Thyroid gland (tissue), 4 donors: ENCODE data around the gene ITPR2. TPM values are rescaled to one million over a fixed set of nuclear protein-coding genes. Genes with fewer than 3 reads are reported as not detected.
"Not testable (repeated sequence)": the region's sequence is repeated elsewhere in the genome, so short reads cannot be mapped to it uniquely, and the experiment has no call there.

Source experiments
- DNase-seq, 2 donors: peaks; one replicate each; pipeline ENCODE4 v3.0.0-alpha.2; 2019
- H3K27ac ChIP-seq, 3 donors: fragments of 200-600 bp; sonication (generic); 1 replicate in 2 of 3; 2 replicates in 1 of 3; pipeline ENCODE4 v1.5.1; 2016 to 2019; ENCODE audit warnings: mild to moderate bottlenecking in 1 of 3, moderate library complexity in 1 of 3
- H3K27me3 ChIP-seq: fragments of 200-600 bp; sonication (generic); one replicate; pipeline ENCODE4 v1.5.1; 2019
- H3K36me3 ChIP-seq, 2 donors: fragments of 200-600 bp; sonication (generic); one replicate each; pipeline ENCODE4 v1.5.1; 2016 to 2019
- H3K4me1 ChIP-seq, 2 donors: fragments of 200-600 bp; sonication (generic); one replicate each; pipeline ENCODE4 v1.5.1; 2017 to 2019
- H3K4me3 ChIP-seq, 3 donors: fragments of 200-600 bp; sonication (generic); replicated peaks in 1 of 3; 1 replicate in 2 of 3; 2 replicates in 1 of 3; pipeline ENCODE4 v1.5.1; 2016; ENCODE audit warnings: mild to moderate bottlenecking in 1 of 3
- H3K9me3 ChIP-seq: fragments of 200-600 bp; sonication (generic); one replicate; pipeline ENCODE4 v1.5.1; 2017
- POLR2A ChIP-seq, 2 donors: fragments of 450-650 bp; IDR thresholded peaks; one replicate each; pipeline ENCODE4 v1.6.1; 2017; ENCODE audit warnings: antibody characterized with exemption in 2 of 2, mild to moderate bottlenecking in 2 of 2, moderate library complexity in 1 of 2
- WGBS, 2 donors: methylation state at CpG; one replicate each; pipeline ENCODE4 v1.1.5; 2017; 5-methylcytosine and 5-hydroxymethylcytosine counted together
- intact Hi-C: fragments of 100-400 bp; cut with DNase I; formaldehyde crosslinking; loops from one replicate; pipeline ENCODE4 v1.15.1; 2023
- total RNA-seq, 4 donors: library from RNA; depleted of rRNA; stranded (reverse); fragments of >200 nt; gene quantifications; one replicate each; pipeline ENCODE4 v1.2.3, GENCODE V29; 2016
- TF ChIP-seq, protein P1 (sequence below), 6 experiments: fragments of 200-600 bp in 3 of 6; fragments of 450-650 bp in 3 of 6; sonication (generic) in 3 of 6; IDR thresholded peaks; one replicate each; pipeline ENCODE4 v1.5.1; 2016 to 2019; ENCODE audit warnings: antibody characterized with exemption in 6 of 6, mild to moderate bottlenecking in 2 of 6, inconsistent platforms in 1 of 6, moderate library complexity in 1 of 6

ITPR2 gene
- total RNA-seq, 4 donors from 2014 or later: 24.4 to 39.7 (median 33.7) TPM

DNA sequence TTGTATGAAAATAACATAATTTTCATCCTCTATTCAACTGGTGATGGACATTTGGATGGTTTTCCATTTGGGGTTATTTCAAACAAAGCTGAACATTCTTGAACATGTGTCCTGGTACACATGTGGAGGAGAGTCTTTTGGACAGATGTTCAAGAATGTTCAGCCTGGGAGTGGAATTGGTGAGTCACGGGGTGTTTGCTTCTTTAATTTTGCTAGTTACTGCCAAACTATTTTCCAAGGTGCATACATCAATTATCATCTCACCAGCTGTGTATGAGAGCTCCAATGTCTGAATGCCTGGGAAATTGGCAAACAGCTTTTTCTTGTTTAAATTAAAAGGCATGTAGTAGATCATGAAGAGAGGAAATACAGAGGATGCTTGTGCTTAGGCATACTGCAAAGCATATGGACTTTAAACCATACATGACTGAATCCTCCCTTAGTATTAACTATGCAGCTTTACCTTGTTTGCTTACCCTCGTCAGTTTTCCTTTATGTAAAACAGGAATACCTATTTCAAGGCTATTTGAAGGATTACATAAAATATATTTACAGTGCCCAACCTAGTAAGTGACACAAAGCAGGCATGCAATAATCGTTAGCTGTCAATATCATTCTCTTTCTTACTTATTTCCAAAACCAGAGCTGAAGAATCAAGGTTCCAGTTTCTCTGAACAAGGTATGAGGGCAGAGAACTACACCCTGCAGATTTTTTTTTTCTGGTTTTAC, 152.1 kb downstream of the ITPR2 start:
- Histone ChIP-seq H3K4me3 (no peak overlapping the region), H3K27ac (no peak overlapping the region), H3K9me3 (no peaks in the 10 kb centered on the region), H3K4me1 (no peaks in the 10 kb centered on the region), H3K27me3 (no peaks in the 10 kb centered on the region), H3K36me3 (peaks cover 0 to 5% of the 10 kb centered on the region in 2 donors)
- no peak for TF ChIP-seq POLR2A (IDR thresholded peaks at IDR 0.05)
- TF ChIP-seq, protein P1, sequence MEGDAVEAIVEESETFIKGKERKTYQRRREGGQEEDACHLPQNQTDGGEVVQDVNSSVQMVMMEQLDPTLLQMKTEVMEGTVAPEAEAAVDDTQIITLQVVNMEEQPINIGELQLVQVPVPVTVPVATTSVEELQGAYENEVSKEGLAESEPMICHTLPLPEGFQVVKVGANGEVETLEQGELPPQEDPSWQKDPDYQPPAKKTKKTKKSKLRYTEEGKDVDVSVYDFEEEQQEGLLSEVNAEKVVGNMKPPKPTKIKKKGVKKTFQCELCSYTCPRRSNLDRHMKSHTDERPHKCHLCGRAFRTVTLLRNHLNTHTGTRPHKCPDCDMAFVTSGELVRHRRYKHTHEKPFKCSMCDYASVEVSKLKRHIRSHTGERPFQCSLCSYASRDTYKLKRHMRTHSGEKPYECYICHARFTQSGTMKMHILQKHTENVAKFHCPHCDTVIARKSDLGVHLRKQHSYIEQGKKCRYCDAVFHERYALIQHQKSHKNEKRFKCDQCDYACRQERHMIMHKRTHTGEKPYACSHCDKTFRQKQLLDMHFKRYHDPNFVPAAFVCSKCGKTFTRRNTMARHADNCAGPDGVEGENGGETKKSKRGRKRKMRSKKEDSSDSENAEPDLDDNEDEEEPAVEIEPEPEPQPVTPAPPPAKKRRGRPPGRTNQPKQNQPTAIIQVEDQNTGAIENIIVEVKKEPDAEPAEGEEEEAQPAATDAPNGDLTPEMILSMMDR (IDR thresholded peaks at IDR 0.05): no peak
- DNase-seq: no peak
- intact Hi-C loops: no loop called here
- WGBS, 2 donors: 88 to 92% methylated on average over 3 of the region's 3 CpGs

- DNase-seq: no peak
- no peak for TF ChIP-seq POLR2A (IDR thresholded peaks at IDR 0.05)
- TF ChIP-seq, protein P1 (IDR thresholded peaks at IDR 0.05): no peak
- Histone ChIP-seq H3K27ac (no peak overlapping the region), H3K9me3 (no peaks in the 10 kb centered on the region), H3K27me3 (no peaks in the 10 kb centered on the region), H3K4me1 (no peaks in the 10 kb centered on the region), H3K36me3 (peaks cover 0 to 5% of the 10 kb centered on the region in 2 donors), H3K4me3 (no peak overlapping the region)
- intact Hi-C loops: no loop called here
- WGBS, 2 donors: 51 to 54% methylated on average over 4 of the region's 4 CpGs
These were observed 154.0 kb downstream of the ITPR2 start for GRCh38 chr12:26678697-26679660.

GRCh38 chr12:26671487-26671886, 161.5 kb downstream of the ITPR2 start:
- intact Hi-C loops, DNase-seq, H3K9me3 ChIP-seq, H3K4me1 ChIP-seq, H3K36me3 ChIP-seq, H3K27me3 ChIP-seq, H3K27ac ChIP-seq, H3K4me3 ChIP-seq: not testable (repeated sequence)
- WGBS, 2 donors: 68 to 89% methylated on average over 2 to 5 of the region's 5 CpGs

- no peaks in the 10 kb centered on the region for H3K4me1 ChIP-seq
- H3K9me3 ChIP-seq: no peaks in the 10 kb centered on the region
- no peak for TF ChIP-seq POLR2A (IDR thresholded peaks at IDR 0.05)
- TF ChIP-seq, protein P1 (IDR thresholded peaks at IDR 0.05): no peak
- DNase-seq: no peak
- no peak overlapping the region for H3K27ac ChIP-seq
- WGBS, 2 donors: 80 to 97% methylated on average over 3 of the region's 3 CpGs
- no peaks in the 10 kb centered on the region for H3K27me3 ChIP-seq
- no peaks in the 10 kb centered on the region for H3K36me3 ChIP-seq
- no peak overlapping the region for H3K4me3 ChIP-seq
- intact Hi-C loops: no loop called here
These were observed 164.1 kb downstream of the ITPR2 start for GRCh38 chr12:26668847-26669246.

DNA sequence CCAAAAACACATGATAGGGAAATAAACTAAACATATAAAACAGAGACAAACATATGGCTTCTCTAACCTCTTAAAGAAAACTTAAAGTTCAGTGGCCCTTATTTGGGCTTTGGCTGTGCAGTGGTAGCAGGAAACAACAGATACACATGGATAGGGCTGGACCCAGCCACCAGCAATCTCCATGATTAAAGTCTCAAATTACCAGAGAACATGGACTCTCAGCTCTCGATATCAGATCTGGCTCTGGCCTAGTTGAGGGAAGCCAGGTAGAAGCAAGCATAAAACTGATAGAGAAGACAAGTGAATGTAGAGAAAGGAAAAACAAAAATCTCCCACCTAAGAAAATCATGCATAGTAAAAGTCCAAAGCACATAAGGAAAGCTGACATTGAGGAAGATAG, 164.8 kb downstream of the ITPR2 start:
- intact Hi-C loops: no loop called here
- no peak overlapping the region for H3K4me3 ChIP-seq
- H3K27me3 ChIP-seq: no peaks in the 10 kb centered on the region
- no peak for DNase-seq
- TF ChIP-seq, protein P1 (IDR thresholded peaks at IDR 0.05): no peak
- no peak for TF ChIP-seq POLR2A (IDR thresholded peaks at IDR 0.05)
- no peak overlapping the region for H3K27ac ChIP-seq
- H3K9me3 ChIP-seq: no peaks in the 10 kb centered on the region
- 85 to 93% methylated on average over 1 of the region's 1 CpG for WGBS, 2 donors
- no peaks in the 10 kb centered on the region for H3K4me1 ChIP-seq
- H3K36me3 ChIP-seq: no peaks in the 10 kb centered on the region
